ENCODE measurements around the gene AHDC1.

The AHDC1 gene

GRCh38 chr1:27611450-27611849, 7.5 kb upstream of the AHDC1 start:
- Histone ChIP-seq H3K9me3 (ENCODE audit: control insufficient read depth, insufficient read depth, low read length) (no peaks in the 10 kb centered on the region), H3K4me3 (ENCODE audit: low read length) (no peak overlapping the region), H3K4me1 (ENCODE audit: control insufficient read depth, low read length) (peaks cover 51% of the 10 kb centered on the region), H3K27me3 (ENCODE audit: control insufficient read depth, low read length) (no peaks in the 10 kb centered on the region), H3K36me3 (ENCODE audit: control insufficient read depth, low read length) (peaks cover 4% of the 10 kb centered on the region; the same call in 1 of the 2 replicates), H3K79me2 (ENCODE audit: control insufficient read depth, low read length) (no peaks in the 10 kb centered on the region), H4K20me1 (ENCODE audit: control insufficient read depth, insufficient read depth, low read depth, low read length) (no peaks in the 10 kb centered on the region), H3K9me2 (replicated peaks; ENCODE audit: control insufficient read depth, low read length) (no peaks in the 10 kb centered on the region), H3F3A (ENCODE audit: control insufficient read depth, insufficient read depth) (peaks cover 8% of the 10 kb centered on the region), H3K4me2 (ENCODE audit: low read length) (no peak overlapping the region), H3K27ac (ENCODE audit: low read depth, low read length) (no peak overlapping the region)
- TF ChIP-seq EZH2phosphoT487 (IDR thresholded peaks at IDR 0.05; ENCODE audit: borderline replicate concordance, low read length), result no peak

GRCh38 chr1:27609618-27610240, 5.8 kb upstream of the AHDC1 start:
- Histone ChIP-seq H3K36me3 (ENCODE audit: control insufficient read depth, low read length) (peaks cover 4% of the 10 kb centered on the region; the same call in 1 of the 2 replicates), H3K4me1 (ENCODE audit: control insufficient read depth, low read length) (peaks cover 59% of the 10 kb centered on the region), H3K9me3 (ENCODE audit: control insufficient read depth, insufficient read depth, low read length) (no peaks in the 10 kb centered on the region), H3K27ac (ENCODE audit: low read depth, low read length) (peak overlapping the region; percentile 86), H3K79me2 (ENCODE audit: control insufficient read depth, low read length) (no peaks in the 10 kb centered on the region), H3K27me3 (ENCODE audit: control insufficient read depth, low read length) (no peaks in the 10 kb centered on the region), H3K4me2 (ENCODE audit: low read length) (peak overlapping the region; percentile 70), H4K20me1 (ENCODE audit: control insufficient read depth, insufficient read depth, low read depth, low read length) (no peaks in the 10 kb centered on the region), H3K4me3 (ENCODE audit: low read length) (peak overlapping the region; percentile 41), H3K9me2 (replicated peaks; ENCODE audit: control insufficient read depth, low read length) (no peaks in the 10 kb centered on the region), H3F3A (ENCODE audit: control insufficient read depth, insufficient read depth) (peaks cover 14% of the 10 kb centered on the region)
- TF ChIP-seq CTCF (IDR thresholded peaks at IDR 0.05; ENCODE audit: low read depth, low read length, poor library complexity, severe bottlenecking), result no peak
- TF ChIP-seq EZH2phosphoT487 (IDR thresholded peaks at IDR 0.05; ENCODE audit: borderline replicate concordance, low read length), result no peak

GRCh38 chr1:27609210-27609555, 5.2 kb upstream of the AHDC1 start:
- H3K4me1 ChIP-seq (ENCODE audit: control insufficient read depth, low read length), result peaks cover 61% of the 10 kb centered on the region
- H3K79me2 ChIP-seq (ENCODE audit: control insufficient read depth, low read length), result no peaks in the 10 kb centered on the region

More at GRCh38 chr1:27609210-27609555, 5.2 kb upstream of the AHDC1 start:
- Histone ChIP-seq H3K4me3 (ENCODE audit: low read length) (peak overlapping the region; percentile 41), H3K9me2 (replicated peaks; ENCODE audit: control insufficient read depth, low read length) (no peaks in the 10 kb centered on the region), H3K27ac (ENCODE audit: low read depth, low read length) (peak overlapping the region; percentile 86), H3K4me2 (ENCODE audit: low read length) (peak overlapping the region; percentile 70), H3F3A (ENCODE audit: control insufficient read depth, insufficient read depth) (peaks cover 14% of the 10 kb centered on the region), H3K36me3 (ENCODE audit: control insufficient read depth, low read length) (no peaks in the 10 kb centered on the region), H4K20me1 (ENCODE audit: control insufficient read depth, insufficient read depth, low read depth, low read length) (no peaks in the 10 kb centered on the region), H3K27me3 (ENCODE audit: control insufficient read depth, low read length) (no peaks in the 10 kb centered on the region), H3K9me3 (ENCODE audit: control insufficient read depth, insufficient read depth, low read length) (no peaks in the 10 kb centered on the region)
- TF ChIP-seq CTCF (IDR thresholded peaks at IDR 0.05; ENCODE audit: low read depth, low read length, poor library complexity, severe bottlenecking), result no peak
- TF ChIP-seq EZH2phosphoT487 (IDR thresholded peaks at IDR 0.05; ENCODE audit: borderline replicate concordance, low read length), result no peak
